Keratinocyte (primary cell): ENCODE results near the gene APEX2. TPM values are rescaled to one million over a fixed set of nuclear protein-coding genes. Genes with fewer than 3 reads are reported as not detected.

Source experiments
- DNase-seq: peaks from one replicate; pipeline ENCODE4 v3.0.0-alpha.2; 2011; ENCODE audit warnings: low read depth, missing footprints, low spot score
- FAIRE-seq: peaks from 2 replicates; lab custom pipeline; 2011; peaks lifted over from hg19 to GRCh38; lab: Jason Lieb, UNC
- H2AFZ ChIP-seq: 2 replicates; pipeline ENCODE4 v1.6.0; 2012; ENCODE audit warnings: low read length, control low read depth, inconsistent platforms; ENCODE audit not compliant: control insufficient read depth
- H3K27ac ChIP-seq: 2 replicates; pipeline ENCODE4 v1.5.1; 2011; ENCODE audit warnings: low read length; ENCODE audit not compliant: control insufficient read depth, insufficient read depth
- H3K27me3 ChIP-seq: 3 replicates; pipeline ENCODE4 v1.6.0; 2011; ENCODE audit warnings: low read length; ENCODE audit not compliant: control insufficient read depth, insufficient read depth; ENCODE audit errors: extremely low read depth
- H3K36me3 ChIP-seq, 2 experiments: 2 replicates in 1 of 2; 3 replicates in 1 of 2; pipeline ENCODE4 v1.5.1; 2011; ENCODE audit warnings: low read length in 2 of 2, mild to moderate bottlenecking in 1 of 2; ENCODE audit not compliant: control insufficient read depth in 2 of 2, insufficient read depth in 2 of 2; ENCODE audit errors: extremely low read depth in 1 of 2
- H3K4me1 ChIP-seq: 3 replicates; pipeline ENCODE4 v1.5.1; 2011; ENCODE audit warnings: low read length; ENCODE audit not compliant: control insufficient read depth, insufficient read depth; ENCODE audit errors: extremely low read depth
- H3K4me2 ChIP-seq: 3 replicates; pipeline ENCODE4 v1.6.0; 2011; ENCODE audit warnings: low read depth, low read length; ENCODE audit not compliant: control insufficient read depth, insufficient read depth; ENCODE audit errors: extremely low read depth
- H3K4me3 ChIP-seq, 3 experiments: fragments of 200-600 bp in 1 of 3; sonication (generic) in 1 of 3; 2 replicates in 2 of 3; 3 replicates in 1 of 3; pipeline ENCODE4 v1.5.1; 2011 to 2016; ENCODE audit warnings: low read length in 3 of 3, mild to moderate bottlenecking in 3 of 3, control low read depth in 2 of 3, inconsistent platforms in 1 of 3, low read depth in 1 of 3, mixed read lengths in 1 of 3, mixed run types in 1 of 3, moderate library complexity in 1 of 3; ENCODE audit not compliant: control insufficient read depth in 2 of 3, insufficient read depth in 2 of 3; ENCODE audit errors: extremely low read depth in 1 of 3
- H3K79me2 ChIP-seq: 2 replicates; pipeline ENCODE4 v1.6.0; 2012; ENCODE audit warnings: low read length; ENCODE audit not compliant: control insufficient read depth, insufficient read depth
- H3K9ac ChIP-seq: 3 replicates; pipeline ENCODE4 v1.6.0; 2011; ENCODE audit warnings: low read length; ENCODE audit not compliant: control insufficient read depth, insufficient read depth; ENCODE audit errors: extremely low read depth
- H3K9me1 ChIP-seq: 3 replicates; pipeline ENCODE4 v1.6.0; 2011; ENCODE audit warnings: low read length; ENCODE audit not compliant: control insufficient read depth, insufficient read depth; ENCODE audit errors: extremely low read depth
- H3K9me3 ChIP-seq: 2 replicates; pipeline ENCODE4 v1.5.1; 2012; ENCODE audit warnings: low read depth, low read length; ENCODE audit not compliant: control insufficient read depth
- H4K20me1 ChIP-seq: 3 replicates; pipeline ENCODE4 v1.6.0; 2011; ENCODE audit warnings: low read length; ENCODE audit not compliant: control insufficient read depth, insufficient read depth; ENCODE audit errors: extremely low read depth
- CTCF ChIP-seq, 3 experiments: IDR thresholded peaks in 1 of 3; conservative IDR thresholded peaks in 1 of 3; optimal IDR thresholded peaks in 1 of 3; 2 replicates in 2 of 3; 3 replicates in 1 of 3; pipeline versions ENCODE3 to v1.5.1; 2011; ENCODE audit warnings: low read length in 3 of 3, mild to moderate bottlenecking in 3 of 3, moderate library complexity in 2 of 3, control low read depth in 1 of 3, inconsistent platforms in 1 of 3; ENCODE audit not compliant: insufficient read depth in 2 of 3; ENCODE audit errors: extremely low read depth in 1 of 3
- EZH2 ChIP-seq: IDR thresholded peaks from one replicate; pipeline ENCODE4 v1.6.1; 2012; ENCODE audit warnings: inconsistent platforms, mild to moderate bottlenecking, low read length, moderate library complexity
- dilution Hi-C: fragments of 300-500 bp; cut with MboI; formaldehyde crosslinking; loops from one replicate; pipeline ENCODE4 v1.7.0; 2020; ENCODE audit warnings: low sequenced_read_pairs; ENCODE audit not compliant: extremely low pct_ligation_motif_present
- polyA plus RNA-seq, 5 experiments: library from polyadenylated mRNA; depleted of rRNA in 3 of 5; stranded (reverse) in 3 of 5; stranded (forward) in 1 of 5; unstranded in 1 of 5; fragments of >200 nt; gene quantifications; 1 replicate in 1 of 5; 2 replicates in 3 of 5; 3 replicates in 1 of 5; pipeline versions ENCODE4 v1.2.1 to v1.2.3, GENCODE V29; 2011 to 2012; ENCODE audit warnings: missing spikeins in 2 of 5, low read depth in 1 of 5, low replicate concordance in 1 of 5

APEX2 gene
- polyA plus RNA-seq, 1 donor (not counting 4 experiments of a cell fraction or from before 2014, with no cell fraction given), result 29.0 TPM

GRCh38 chrX:54995621-54996020 lies 4.5 kb upstream of the APEX2 start:
- Histone ChIP-seq H3K9me1 (no peaks in the 10 kb centered on the region), H3K27ac (no peak overlapping the region), H3K9me3 (no peaks in the 10 kb centered on the region), H3K79me2 (peaks cover 4% of the 10 kb centered on the region), H3K27me3 (no peaks in the 10 kb centered on the region), H2AFZ (no peak overlapping the region), H3K4me2 (no peak overlapping the region), H3K4me3 (no peak overlapping the region), H4K20me1 (no peaks in the 10 kb centered on the region), H3K4me1 (peaks cover 2% of the 10 kb centered on the region), H3K36me3 (no peaks in the 10 kb centered on the region), H3K9ac (no peak overlapping the region)
- FAIRE-seq (no peak), DNase-seq (no peak)
- TF ChIP-seq EZH2 (no peak), CTCF (optimal IDR thresholded peaks at IDR 0.05 in 1 of 3, IDR thresholded peaks at IDR 0.05 in 1 of 3, conservative IDR thresholded peaks at IDR 0.05 in 1 of 3; ENCODE audit: extremely low read depth in 1 of 3, insufficient read depth in 2 of 3, low read length in 3 of 3) (no peak)
- dilution Hi-C loops, result no loop called here

- Histone ChIP-seq H3K4me2 (no peak overlapping the region), H3K27me3 (no peaks in the 10 kb centered on the region), H3K4me3 (no peak overlapping the region), H3K9ac (no peak overlapping the region), H3K4me1 (peaks cover 29% of the 10 kb centered on the region), H3K9me1 (no peaks in the 10 kb centered on the region), H3K79me2 (peaks cover 24% of the 10 kb centered on the region), H4K20me1 (no peaks in the 10 kb centered on the region), H3K9me3 (no peaks in the 10 kb centered on the region), H3K36me3 (peaks cover 2 to 17% of the 10 kb centered on the region in 2 experiments), H3K27ac (no peak overlapping the region), H2AFZ (no peak overlapping the region)
- no peak for FAIRE-seq
- no peak for DNase-seq
- TF ChIP-seq CTCF (optimal IDR thresholded peaks at IDR 0.05 in 1 of 3, IDR thresholded peaks at IDR 0.05 in 1 of 3, conservative IDR thresholded peaks at IDR 0.05 in 1 of 3; ENCODE audit: extremely low read depth in 1 of 3, insufficient read depth in 2 of 3, low read length in 3 of 3), result no peak
- dilution Hi-C loops, result no loop called here
These were observed 4.1 kb downstream of the APEX2 start for GRCh38 chrX:55004231-55004630.
